Naive B cell (primary cell): ENCODE data around the gene NLRP6. TPM values are rescaled to one million over a fixed set of nuclear protein-coding genes. Genes with fewer than 3 reads are reported as not detected.
"Not testable (repeated sequence)": the region's sequence is repeated elsewhere in the genome, so short reads cannot be mapped to it uniquely, and the experiment has no call there.

Experiments
- ATAC-seq, 2 donors: fragments of 150-1000 bp; cut with Tn5 transposase; 2 replicates each; pipeline ENCODE4 v1.10.0; 2021; ENCODE audit warnings: low read depth in 2 of 2, mild to moderate bottlenecking in 2 of 2, moderate library complexity in 2 of 2
- DNase-seq: peaks from one replicate; pipeline ENCODE4 v3.0.0; 2022
- H3K27ac Mint-ChIP-seq, 6 donors: one replicate each; pipeline ENCODE4 v1.8.0; 2020 to 2022; ENCODE audit warnings: mild to moderate bottlenecking in 6 of 6, mixed read lengths in 6 of 6, moderate library complexity in 5 of 6, inconsistent platforms in 2 of 6
- H3K27me3 Mint-ChIP-seq, 3 donors: one replicate each; pipeline ENCODE4 v1.8.0; 2021 to 2022; ENCODE audit warnings: mixed read lengths in 3 of 3, mild to moderate bottlenecking in 1 of 3
- H3K36me3 Mint-ChIP-seq, 2 donors: one replicate each; pipeline ENCODE4 v1.8.0; 2020 to 2022; ENCODE audit warnings: mixed read lengths in 2 of 2, inconsistent platforms in 1 of 2, mild to moderate bottlenecking in 1 of 2
- H3K4me1 Mint-ChIP-seq, 3 donors: one replicate each; pipeline ENCODE4 v1.8.0; 2020 to 2022; ENCODE audit warnings: mixed read lengths in 3 of 3, inconsistent platforms in 1 of 3, mild to moderate bottlenecking in 1 of 3, moderate library complexity in 1 of 3
- H3K4me3 Mint-ChIP-seq, 8 donors: one replicate each; pipeline ENCODE4 v1.8.0; 2020 to 2022; ENCODE audit warnings: mild to moderate bottlenecking in 8 of 8, mixed read lengths in 8 of 8, moderate library complexity in 8 of 8, inconsistent platforms in 2 of 8
- H3K9me3 Mint-ChIP-seq, 7 donors: one replicate each; pipeline ENCODE4 v1.8.0; 2020 to 2022; ENCODE audit warnings: mixed read lengths in 7 of 7, mild to moderate bottlenecking in 5 of 7, inconsistent platforms in 2 of 7, moderate library complexity in 1 of 7
- polyA plus RNA-seq, 6 donors: library from polyadenylated mRNA; unstranded; fragments of 300-500 nt; fragmentation: Illumina TruSeq; gene quantifications; one replicate each; pipeline ENCODE4 v1.2.3, GENCODE V29; 2021; ENCODE audit warnings: low read depth in 6 of 6

The NLRP6 gene
- polyA plus RNA-seq, 6 donors from 2014 or later = 1.4 to 3.3 (median 2.2) TPM

DNA sequence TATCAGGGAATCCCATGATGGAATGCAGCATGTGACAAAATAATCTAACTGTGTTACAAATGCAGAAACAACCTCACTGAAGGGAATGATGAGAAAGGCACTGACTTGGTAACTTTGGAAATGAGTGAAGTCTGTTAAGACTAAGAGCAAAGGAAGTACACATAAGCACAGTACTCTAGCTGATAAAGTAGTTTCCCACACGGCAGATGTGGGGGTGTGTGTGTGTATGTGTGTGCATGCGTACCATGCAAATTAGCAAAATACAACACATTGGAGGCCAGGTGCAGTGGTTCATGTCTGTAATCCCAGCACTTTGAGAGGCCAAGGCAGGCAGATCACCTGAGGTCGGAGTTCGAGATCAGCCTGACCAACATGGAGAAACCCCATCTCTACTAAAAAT is 16.6 kb upstream of the NLRP6 start:
- Mint-ChIP-seq H3K36me3 (peaks cover 0 to 8% of the 10 kb centered on the region in 2 donors), H3K27ac (no peak overlapping the region), H3K9me3 (peaks cover 0 to 2% (median 0%) of the 10 kb centered on the region in 7 donors), H3K4me1 (peaks cover 11 to 25% (median 23%) of the 10 kb centered on the region in 3 donors), H3K27me3 (no peaks in the 10 kb centered on the region), H3K4me3 (no peak overlapping the region)
- ATAC-seq (no peak), DNase-seq (no peak)

DNA sequence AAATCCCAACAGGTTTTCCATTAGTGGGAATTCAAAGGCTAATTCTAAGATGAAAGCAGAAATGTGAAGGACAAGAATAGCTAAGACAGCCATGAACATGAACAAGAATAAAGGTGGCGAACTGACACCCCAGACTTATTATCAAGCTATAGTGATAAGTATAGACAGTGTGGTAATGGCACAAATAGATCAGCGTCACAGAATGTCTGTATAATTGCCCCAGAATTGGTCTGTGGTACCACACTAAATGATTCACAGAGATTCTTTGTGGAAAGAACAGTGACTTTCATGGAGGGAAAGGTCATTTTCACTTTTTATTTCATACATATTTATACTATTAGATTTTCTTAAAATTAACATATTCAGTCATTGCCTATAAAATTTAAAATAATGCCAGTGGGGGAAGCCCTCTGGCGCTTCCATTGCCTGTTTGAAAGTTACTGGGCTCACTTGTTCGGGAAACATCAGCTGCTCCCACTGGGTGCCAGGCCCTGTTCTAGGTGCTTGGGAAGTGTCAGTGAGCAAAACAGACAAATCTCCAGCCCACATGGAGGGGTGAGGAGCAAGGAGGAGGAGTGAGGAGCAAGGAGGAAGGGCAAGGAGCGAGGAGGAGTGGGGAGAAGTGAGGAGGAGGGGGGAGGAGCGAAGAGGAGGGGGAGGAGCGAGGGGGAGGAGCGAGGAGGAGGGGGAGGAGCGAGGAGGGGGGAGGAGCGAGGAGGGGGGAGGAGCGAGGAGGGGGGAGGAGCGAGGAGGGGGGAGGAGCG is 11.3 kb upstream of the NLRP6 start:
- H3K9me3 Mint-ChIP-seq = peaks cover 0 to 4% (median 0%) of the 10 kb centered on the region in 7 donors
- no peaks in the 10 kb centered on the region for H3K27me3 Mint-ChIP-seq
- no peaks in the 10 kb centered on the region for H3K36me3 Mint-ChIP-seq
- peak overlapping the region; percentile 56 to 98 (median 96) for H3K27ac Mint-ChIP-seq
- peak overlapping the region; percentile 75 to 89 (median 83) for H3K4me3 Mint-ChIP-seq
- DNase-seq (peak; percentile 36), ATAC-seq (no peak)
- H3K4me1 Mint-ChIP-seq = peaks cover 14 to 37% (median 37%) of the 10 kb centered on the region in 3 donors

DNA sequence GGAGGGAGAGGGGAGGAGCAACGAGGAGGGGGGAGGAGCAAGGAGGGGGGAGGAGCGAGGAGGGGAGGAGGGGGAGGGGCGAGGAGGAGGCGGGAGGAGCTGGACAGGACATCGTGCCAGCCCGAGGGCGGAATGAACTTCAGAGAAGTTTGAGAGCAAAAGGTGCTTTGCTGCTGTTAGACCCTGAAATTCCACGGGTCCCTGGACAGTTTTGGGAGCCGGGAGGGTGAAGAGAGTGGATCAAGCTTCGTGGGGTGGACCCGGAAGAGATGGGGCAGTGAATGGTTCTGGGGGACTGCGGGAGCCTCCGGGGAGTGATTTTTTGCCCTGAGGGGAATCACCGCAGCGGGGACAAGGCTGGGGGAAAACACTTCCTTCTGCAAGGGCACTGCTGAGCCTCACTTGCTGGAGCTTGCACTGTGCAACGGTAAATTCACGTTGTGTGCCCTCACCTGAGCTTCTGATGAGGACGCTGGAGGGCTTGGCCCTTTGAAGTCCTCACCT is 10.7 kb upstream of the NLRP6 start:
- Mint-ChIP-seq H3K36me3 (no peaks in the 10 kb centered on the region), H3K4me1 (peaks cover 14 to 38% (median 37%) of the 10 kb centered on the region in 3 donors), H3K9me3 (peaks cover 0 to 2% (median 0%) of the 10 kb centered on the region in 7 donors), H3K4me3 (peak overlapping the region; percentile 81 to 97 (median 92)), H3K27me3 (no peaks in the 10 kb centered on the region), H3K27ac (peak overlapping the region; percentile 96 to 100 (median 98))
- ATAC-seq (peak; percentile 22 to 32), DNase-seq (peak; percentile 72)

DNA sequence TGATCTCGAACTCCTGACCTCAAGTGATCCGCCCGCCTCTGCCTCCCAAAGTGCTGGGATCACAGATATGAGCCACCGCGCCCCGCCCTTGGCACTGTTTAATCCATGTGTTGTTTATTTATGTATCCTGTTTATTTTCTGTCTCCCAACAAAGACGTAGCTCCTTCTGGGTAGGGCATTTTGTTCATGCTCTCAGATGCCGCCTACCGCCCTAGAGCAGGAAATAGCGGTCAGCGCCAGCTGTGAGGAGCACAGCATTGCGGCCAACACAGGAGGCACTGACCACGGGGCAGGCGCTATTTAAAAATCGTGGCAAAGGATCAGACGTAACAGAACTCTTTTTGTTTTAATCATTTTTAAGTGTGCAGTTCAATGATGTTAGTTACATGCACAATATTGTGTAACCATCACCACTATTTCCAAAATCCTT is 9.5 kb upstream of the NLRP6 start:
- Mint-ChIP-seq H3K27ac (peak overlapping the region; percentile 96 to 100 (median 98)), H3K4me3 (peak overlapping the region; percentile 81 to 97 (median 92)), H3K4me1 (peaks cover 14 to 38% (median 37%) of the 10 kb centered on the region in 3 donors)
- H3K27me3 Mint-ChIP-seq, DNase-seq, H3K9me3 Mint-ChIP-seq, H3K36me3 Mint-ChIP-seq: not testable (repeated sequence)
- ATAC-seq = peak; percentile 14 to 21

DNA sequence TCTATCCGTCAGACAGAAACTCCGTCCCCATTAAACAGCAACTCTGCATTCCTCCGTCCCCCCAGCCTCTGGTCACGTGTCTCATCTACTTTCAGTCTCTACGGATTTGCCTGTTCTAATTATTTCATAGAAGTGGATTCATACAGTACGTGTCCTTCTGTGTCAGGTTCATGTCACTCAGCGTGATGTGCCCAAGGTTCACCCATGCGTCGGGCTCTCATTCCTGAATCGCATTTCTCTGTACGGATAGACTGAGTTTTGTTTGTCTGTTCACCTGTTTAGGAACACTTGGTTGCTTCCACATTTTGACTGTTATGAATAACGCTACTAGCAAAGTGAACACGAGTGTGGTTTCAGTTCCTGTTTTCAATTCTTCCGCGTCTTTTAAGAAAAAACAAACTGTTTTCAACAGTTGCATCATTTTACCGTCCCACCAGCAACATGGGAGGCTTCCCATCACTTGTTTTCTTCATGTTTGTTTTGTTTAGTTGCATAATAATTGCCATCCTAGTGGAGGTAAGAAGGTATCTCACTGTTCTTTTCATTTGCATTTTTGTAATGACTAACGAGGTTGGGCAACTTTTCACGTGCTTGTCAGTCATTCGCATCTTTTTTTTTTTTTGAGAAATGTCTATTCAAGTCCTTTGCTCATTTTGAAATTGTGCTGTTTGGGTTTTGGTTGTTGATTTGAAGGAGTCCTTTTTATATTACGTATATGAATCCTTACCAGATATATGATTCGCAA is 8.9 kb upstream of the NLRP6 start:
- DNase-seq (peak; percentile 92), ATAC-seq (peak; percentile 77 to 78)
- Mint-ChIP-seq H3K9me3 (peaks cover 0 to 2% (median 0%) of the 10 kb centered on the region in 7 donors), H3K36me3 (no peaks in the 10 kb centered on the region), H3K4me3 (peak overlapping the region; percentile 81 to 97 (median 92)), H3K27ac (peak overlapping the region; percentile 96 to 100 (median 98)), H3K4me1 (peaks cover 14 to 38% (median 37%) of the 10 kb centered on the region in 3 donors), H3K27me3 (no peaks in the 10 kb centered on the region)

DNA sequence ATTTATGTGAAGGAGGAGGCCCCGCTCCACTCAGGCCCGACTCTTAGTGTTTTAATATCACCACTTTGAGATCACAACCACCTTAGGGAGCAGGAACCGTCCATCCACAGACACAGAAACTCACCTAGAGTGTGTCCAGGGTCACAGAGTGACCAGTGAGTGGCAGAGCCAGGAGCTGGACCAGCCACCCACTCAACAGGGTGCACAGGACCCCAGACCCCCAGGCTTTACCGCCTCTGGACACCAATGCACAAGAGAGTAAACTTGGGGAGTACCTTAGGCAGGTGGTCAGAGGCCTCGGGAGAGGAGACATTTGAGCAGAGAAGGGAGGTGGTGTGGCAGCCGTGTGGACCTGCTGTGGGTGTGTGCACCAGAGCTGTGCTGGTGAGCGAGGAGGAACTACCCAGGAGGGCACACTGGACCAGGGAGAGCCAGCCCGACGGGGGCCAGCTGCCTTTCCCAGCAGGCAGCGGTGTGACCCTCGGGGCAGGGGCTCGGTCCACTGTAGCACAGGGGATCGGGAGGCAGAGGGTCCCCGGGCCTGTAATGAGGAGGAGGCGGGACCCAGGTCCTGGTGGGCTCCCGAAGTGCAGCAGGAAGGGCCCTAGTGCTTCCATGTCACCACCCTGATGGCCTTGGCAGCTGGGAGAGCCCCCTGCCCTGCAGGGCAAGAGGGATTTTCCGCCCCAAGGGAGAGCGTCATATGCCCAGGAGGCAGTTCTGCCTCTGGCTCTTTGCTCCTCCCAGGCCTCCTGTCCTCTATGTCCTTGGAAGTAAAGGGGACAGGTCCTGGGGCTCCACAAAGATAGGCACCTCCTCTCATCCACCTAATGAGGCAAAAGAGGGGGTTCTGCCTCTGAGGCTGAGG is 7.5 kb upstream of the NLRP6 start:
- Mint-ChIP-seq H3K4me3 (peak overlapping the region in 4 of 8 donors; percentile 34 to 94 (median 88)), H3K27me3 (no peaks in the 10 kb centered on the region), H3K4me1 (peaks cover 18 to 45% (median 42%) of the 10 kb centered on the region in 3 donors), H3K27ac (peak overlapping the region in 5 of 6 donors; percentile 91 to 100 (median 97)), H3K36me3 (no peaks in the 10 kb centered on the region), H3K9me3 (peaks cover 0 to 2% (median 0%) of the 10 kb centered on the region in 7 donors)
- DNase-seq = no peak
- ATAC-seq = no peak

DNA sequence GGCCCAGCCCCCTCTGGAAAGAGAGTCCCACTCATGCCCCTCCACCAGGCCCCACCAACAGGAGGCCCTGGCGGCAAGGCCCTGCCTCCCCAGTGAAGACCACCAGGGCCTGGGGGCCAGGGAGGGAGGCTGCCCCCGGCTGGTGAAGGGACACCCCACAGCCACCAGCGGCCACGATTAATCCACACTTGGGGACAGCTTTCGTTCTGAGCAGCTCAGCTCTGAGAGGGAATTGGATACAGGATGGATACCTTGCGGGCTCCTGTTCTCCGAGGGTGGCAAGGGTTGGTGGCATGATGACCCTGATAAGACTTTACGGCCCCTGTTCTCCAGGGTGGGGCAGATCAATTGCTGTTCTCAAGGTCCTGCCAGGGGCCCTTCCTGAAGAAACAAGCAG is 6.9 kb upstream of the NLRP6 start:
- Mint-ChIP-seq H3K9me3 (peaks cover 0 to 2% (median 0%) of the 10 kb centered on the region in 7 donors), H3K27ac (peak overlapping the region in 1 of 6 donors; percentile 97), H3K36me3 (peaks cover 0 to under 1% of the 10 kb centered on the region in 2 donors), H3K4me3 (no peak overlapping the region), H3K4me1 (peaks cover 18 to 45% (median 42%) of the 10 kb centered on the region in 3 donors), H3K27me3 (no peaks in the 10 kb centered on the region)
- no peak for ATAC-seq
- no peak for DNase-seq

DNA sequence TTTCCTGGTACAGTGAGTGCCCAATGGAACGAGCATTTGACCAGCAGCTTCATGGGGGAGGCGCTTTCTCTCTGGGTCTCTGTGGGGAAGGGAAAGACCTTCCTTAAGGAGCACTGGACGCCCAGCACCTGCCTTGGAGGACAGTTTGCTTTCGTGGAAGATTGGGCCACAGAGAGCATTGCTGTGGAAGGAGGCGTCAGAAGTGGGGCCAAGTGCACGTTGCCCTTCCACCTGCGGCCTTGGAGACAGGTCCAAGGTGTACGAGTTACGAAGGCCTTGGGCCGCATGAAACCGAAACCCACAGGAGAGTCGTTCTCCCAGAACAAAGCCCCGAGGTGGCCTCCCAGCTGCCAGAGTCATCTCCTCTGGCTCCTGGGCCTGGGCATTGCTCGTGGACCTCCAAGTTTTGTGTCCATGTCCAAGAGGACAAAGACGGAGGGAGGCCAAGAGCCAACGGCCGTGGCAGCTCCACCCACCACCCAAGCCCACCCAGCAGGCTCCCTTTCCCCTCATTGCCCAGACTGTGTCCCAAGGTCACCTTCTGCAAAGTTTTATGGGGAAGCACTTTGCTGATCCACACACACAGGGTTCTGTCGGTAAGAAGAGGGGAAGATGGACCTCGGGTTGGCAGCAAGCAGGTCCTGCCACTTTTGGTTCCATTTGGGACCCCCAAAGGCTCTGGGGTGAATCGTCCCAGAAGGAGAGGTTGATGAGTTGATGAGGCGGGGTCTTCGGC is 5.8 kb upstream of the NLRP6 start:
- Mint-ChIP-seq H3K36me3 (peaks cover 0 to 5% of the 10 kb centered on the region in 2 donors), H3K4me3 (peak overlapping the region in 3 of 8 donors; percentile 12 to 41 (median 29)), H3K4me1 (peaks cover 18 to 43% (median 36%) of the 10 kb centered on the region in 3 donors), H3K27me3 (no peaks in the 10 kb centered on the region), H3K27ac (peak overlapping the region in 1 of 6 donors; percentile 97), H3K9me3 (peaks cover 0 to 3% (median 0%) of the 10 kb centered on the region in 7 donors)
- no peak for DNase-seq
- ATAC-seq = no peak

DNA sequence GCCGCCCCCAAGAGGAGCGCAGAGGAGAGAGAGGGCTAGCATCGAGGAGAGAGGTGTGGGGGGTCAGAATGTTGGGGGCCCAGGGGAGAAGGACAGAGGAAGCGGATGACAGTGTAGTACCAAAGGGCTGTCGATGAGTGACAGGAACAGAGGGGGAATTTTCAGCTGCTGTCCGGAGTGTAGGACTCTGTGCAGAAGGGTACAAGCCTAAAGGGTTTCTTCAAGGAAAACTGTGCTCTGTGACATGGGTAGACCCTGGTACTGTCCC is 5.3 kb upstream of the NLRP6 start:
- Mint-ChIP-seq H3K4me3 (no peak overlapping the region), H3K9me3 (peaks cover 0 to 3% (median 0%) of the 10 kb centered on the region in 7 donors), H3K4me1 (peaks cover 22 to 40% (median 31%) of the 10 kb centered on the region in 3 donors), H3K27ac (peak overlapping the region in 2 of 6 donors; percentile 61 to 97), H3K27me3 (no peaks in the 10 kb centered on the region), H3K36me3 (peaks cover 0 to 5% of the 10 kb centered on the region in 2 donors)
- ATAC-seq (no peak), DNase-seq (no peak)

DNA sequence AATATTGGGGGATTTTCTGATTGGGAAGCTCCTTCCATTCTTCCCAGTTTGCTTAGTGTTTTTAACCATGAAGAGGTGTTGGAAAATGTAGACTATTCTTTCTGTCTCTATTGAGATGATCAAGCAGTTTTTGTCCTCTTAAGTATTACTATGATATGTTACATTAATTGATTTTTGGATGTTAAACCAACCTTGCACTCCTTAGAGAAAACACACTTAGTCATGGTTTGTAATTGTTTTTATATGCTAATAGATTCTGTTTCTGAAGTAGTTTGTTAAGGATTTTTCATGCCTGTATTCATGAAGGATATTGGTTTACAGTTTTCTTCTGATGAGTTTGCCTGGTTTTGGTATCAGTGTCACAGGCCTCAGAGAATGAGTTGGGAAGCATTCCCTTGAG is 2.0 kb upstream of the NLRP6 start:
- H3K27me3 Mint-ChIP-seq = peaks cover 0 to 12% (median 0%) of the 10 kb centered on the region in 3 donors
- H3K27ac Mint-ChIP-seq = no peak overlapping the region
- peaks cover 0 to 5% of the 10 kb centered on the region in 2 donors for H3K36me3 Mint-ChIP-seq
- peaks cover 0 to 3% (median 0%) of the 10 kb centered on the region in 7 donors for H3K9me3 Mint-ChIP-seq
- peaks cover 25 to 26% (median 25%) of the 10 kb centered on the region in 3 donors for H3K4me1 Mint-ChIP-seq
- peak overlapping the region in 1 of 8 donors; percentile 20 for H3K4me3 Mint-ChIP-seq
- DNase-seq (no peak), ATAC-seq (no peak)

DNA sequence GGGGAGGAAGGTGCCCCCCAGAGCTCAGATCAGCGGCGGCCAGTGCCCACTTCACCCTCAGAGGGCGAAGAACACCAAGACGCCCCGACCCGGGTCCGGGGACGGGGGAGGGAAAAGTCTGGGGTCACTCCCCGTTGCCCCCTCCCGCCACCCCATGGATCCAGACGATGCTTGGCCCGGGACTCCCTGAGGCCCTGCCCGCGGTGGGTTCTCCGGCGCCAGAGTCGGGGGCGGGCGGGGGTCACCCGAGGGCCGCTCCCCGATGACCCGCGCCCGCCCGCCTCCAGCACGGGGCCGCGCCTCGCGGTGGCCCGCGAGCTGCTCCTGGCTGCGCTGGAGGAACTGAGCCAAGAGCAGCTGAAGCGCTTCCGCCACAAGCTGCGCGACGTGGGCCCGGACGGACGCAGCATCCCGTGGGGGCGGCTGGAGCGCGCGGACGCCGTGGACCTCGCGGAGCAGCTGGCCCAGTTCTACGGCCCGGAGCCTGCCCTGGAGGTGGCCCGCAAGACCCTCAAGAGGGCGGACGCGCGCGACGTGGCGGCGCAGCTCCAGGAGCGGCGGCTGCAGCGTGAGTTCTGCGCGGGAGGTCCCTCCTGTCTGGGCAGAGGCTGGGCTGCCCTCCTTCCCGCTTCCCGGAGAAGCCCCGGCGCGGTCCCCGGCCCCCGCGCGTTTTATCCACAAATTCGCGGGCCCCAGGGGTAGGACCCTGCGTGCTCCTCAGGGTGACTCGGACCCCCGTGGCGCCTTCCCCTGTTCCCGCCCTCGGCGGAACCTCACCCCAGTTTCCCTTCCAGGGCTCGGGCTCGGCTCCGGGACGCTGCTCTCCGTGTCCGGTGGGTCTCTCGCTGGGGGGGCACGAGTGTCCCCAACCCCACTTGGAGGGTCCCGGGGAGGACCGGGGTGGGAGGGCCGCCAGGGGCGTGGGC is 1.1 kb downstream of the NLRP6 start:
- H3K27me3 Mint-ChIP-seq = peaks cover 11 to 40% (median 17%) of the 10 kb centered on the region in 3 donors
- H3K9me3 Mint-ChIP-seq = peaks cover 0 to 3% (median 0%) of the 10 kb centered on the region in 7 donors
- peaks cover 0 to 5% of the 10 kb centered on the region in 2 donors for H3K36me3 Mint-ChIP-seq
- H3K27ac Mint-ChIP-seq = peak overlapping the region in 2 of 6 donors; percentile 72 to 84
- ATAC-seq = peak; percentile 37 to 42
- DNase-seq = no peak
- H3K4me3 Mint-ChIP-seq = peak overlapping the region in 7 of 8 donors; percentile 30 to 79 (median 67)
- H3K4me1 Mint-ChIP-seq = peaks cover 38 to 43% (median 39%) of the 10 kb centered on the region in 3 donors
